Liver (tissue), 9 donors: ENCODE results near the gene SLC46A1. TPM values are rescaled to one million over a fixed set of nuclear protein-coding genes. Genes with fewer than 3 reads are reported as not detected.

Source experiments
- DNase-seq: peaks from one replicate; pipeline ENCODE4 v3.0.0-alpha.2; 2017; ENCODE audit warnings: low spot score
- H3K27ac ChIP-seq, 2 donors: one replicate each; pipeline ENCODE4 v1.7.0; 2013; ENCODE audit warnings: inconsistent platforms in 2 of 2, low read length in 2 of 2, control low read depth in 1 of 2, low read depth in 1 of 2, mild to moderate bottlenecking in 1 of 2
- H3K27me3 ChIP-seq, 4 donors: one replicate each; pipeline versions ENCODE4 v1.6.1 to v1.7.0; 2013; ENCODE audit warnings: low read length in 3 of 4, inconsistent platforms in 1 of 4, mild to moderate bottlenecking in 1 of 4, moderate library complexity in 1 of 4; ENCODE audit not compliant: control insufficient read depth in 4 of 4, insufficient read depth in 4 of 4
- H3K36me3 ChIP-seq, 4 donors: one replicate each; pipeline versions ENCODE4 v1.6.1 to v1.7.0; 2013; ENCODE audit warnings: low read length in 3 of 4, mild to moderate bottlenecking in 3 of 4, low read depth in 1 of 4, moderate library complexity in 1 of 4; ENCODE audit not compliant: control insufficient read depth in 4 of 4, insufficient read depth in 3 of 4
- H3K4me1 ChIP-seq, 4 donors: one replicate each; pipeline versions ENCODE4 v1.6.1 to v1.7.0; 2013; ENCODE audit warnings: low read length in 3 of 4, mild to moderate bottlenecking in 3 of 4, moderate library complexity in 1 of 4; ENCODE audit not compliant: control insufficient read depth in 4 of 4, insufficient read depth in 4 of 4
- H3K4me3 ChIP-seq, 3 donors: one replicate each; pipeline versions ENCODE4 v1.6.1 to v1.7.0; 2013; ENCODE audit warnings: low read length in 3 of 3, control low read depth in 1 of 3, low read depth in 1 of 3, mild to moderate bottlenecking in 1 of 3
- H3K9ac ChIP-seq, 2 donors: one replicate each; pipeline ENCODE4 v1.7.0; 2013; ENCODE audit warnings: low read length in 2 of 2, mild to moderate bottlenecking in 2 of 2, moderate library complexity in 2 of 2, control low read depth in 1 of 2, low read depth in 1 of 2
- H3K9me3 ChIP-seq, 4 donors: one replicate each; pipeline versions ENCODE4 v1.6.1 to v1.7.0; 2013; ENCODE audit warnings: low read length in 3 of 4; ENCODE audit not compliant: control insufficient read depth in 4 of 4
- ATF3 ChIP-seq: IDR thresholded peaks from 2 replicates; pipeline ENCODE4 v1.6.1; 2016; ENCODE audit warnings: antibody characterized with exemption
- EGR1 ChIP-seq, 2 donors: IDR thresholded peaks; 2 replicates each; pipeline ENCODE4 v1.6.1; 2016 to 2018; ENCODE audit warnings: antibody characterized with exemption in 2 of 2, low read depth in 2 of 2
- FOXA1 ChIP-seq: IDR thresholded peaks from 2 replicates; pipeline ENCODE4 v1.6.1; 2016; ENCODE audit warnings: antibody characterized with exemption
- FOXA2 ChIP-seq: IDR thresholded peaks from 2 replicates; pipeline ENCODE4 v1.6.1; 2016; ENCODE audit warnings: antibody characterized with exemption
- GABPA ChIP-seq, 2 donors: IDR thresholded peaks in 1 of 2; conservative IDR thresholded peaks in 1 of 2; 2 replicates each; pipeline ENCODE4 v1.6.1; 2016; ENCODE audit warnings: antibody characterized with exemption in 2 of 2, mild to moderate bottlenecking in 1 of 2, moderate library complexity in 1 of 2
- HNF4A ChIP-seq, 2 donors: conservative IDR thresholded peaks; 2 replicates each; pipeline ENCODE4 v1.6.1; 2016; ENCODE audit warnings: antibody characterized with exemption in 2 of 2, mild to moderate bottlenecking in 2 of 2
- HNF4G ChIP-seq: IDR thresholded peaks from 2 replicates; pipeline ENCODE4 v1.6.1; 2016; ENCODE audit warnings: antibody characterized with exemption
- JUND ChIP-seq, 2 donors: IDR thresholded peaks; 2 replicates each; pipeline ENCODE4 v1.6.1; 2016; ENCODE audit warnings: antibody characterized with exemption in 2 of 2
- MAX ChIP-seq: IDR thresholded peaks from 2 replicates; pipeline ENCODE4 v1.6.1; 2016; ENCODE audit warnings: antibody characterized with exemption
- NR2F2 ChIP-seq: IDR thresholded peaks from 2 replicates; pipeline ENCODE4 v1.6.1; 2016; ENCODE audit warnings: antibody characterized with exemption
- RAD21 ChIP-seq, 2 donors: IDR thresholded peaks; 2 replicates each; pipeline ENCODE4 v1.6.1; 2016; ENCODE audit warnings: antibody characterized with exemption in 2 of 2, mild to moderate bottlenecking in 2 of 2
- RXRA ChIP-seq, 2 donors: IDR thresholded peaks; 2 replicates each; pipeline ENCODE4 v1.6.1; 2017 to 2018; ENCODE audit warnings: antibody characterized with exemption in 2 of 2, mild to moderate bottlenecking in 1 of 2
- TAF1 ChIP-seq: conservative IDR thresholded peaks from 2 replicates; pipeline ENCODE4 v1.6.1; 2016; ENCODE audit warnings: antibody characterized with exemption, mild to moderate bottlenecking
- YY1 ChIP-seq: IDR thresholded peaks from 2 replicates; pipeline ENCODE4 v1.6.1; 2016; ENCODE audit warnings: antibody characterized with exemption, mild to moderate bottlenecking
- ZBTB33 ChIP-seq: IDR thresholded peaks from 2 replicates; pipeline ENCODE4 v1.6.1; 2016; ENCODE audit warnings: antibody characterized with exemption
- WGBS: extraction: QIAGEN DNeasy Blood & Tissue Kit; methylation state at CpG from one replicate; pipeline ENCODE4 v1.1.7; 2013; 5-methylcytosine and 5-hydroxymethylcytosine counted together
- polyA plus RNA-seq, 2 donors: library from polyadenylated mRNA; stranded (reverse) in 1 of 2; unstranded in 1 of 2; fragments of 200-250 nt in 1 of 2; fragments of >200 nt in 1 of 2; fragmentation: Nextera tagmentation in 1 of 2; extraction: Ambion mirVana in 1 of 2; gene quantifications; one replicate each; pipeline versions ENCODE4 v1.2.1 to v1.2.3, GENCODE V29; 2013 to 2015
- total RNA-seq, 2 donors: library from RNA; depleted of rRNA; stranded (reverse); fragments of >200 nt; gene quantifications; one replicate each; pipeline ENCODE4 v1.2.3, GENCODE V29; 2014
- TF ChIP-seq, protein P1 (sequence below): IDR thresholded peaks from 2 replicates; pipeline ENCODE4 v1.6.1; 2016; ENCODE audit warnings: antibody characterized with exemption, mild to moderate bottlenecking
- TF ChIP-seq, protein P2 (sequence below): fragments of 150-350 bp; IDR thresholded peaks from 2 replicates; pipeline ENCODE4 v1.5.1; 2017; ENCODE audit warnings: improper control_type of control experiment, low read depth, low read length; ENCODE audit not compliant: missing input control
- donor health status: healthy.
- donor health status: healthy.
- donor health status: healthy.
- donor health status: healthy.
- donor health status: healthy.

The SLC46A1 gene
- total and polyA plus RNA-seq, 4 donors = 13.6 to 47.9 (median 19.1) TPM

DNA sequence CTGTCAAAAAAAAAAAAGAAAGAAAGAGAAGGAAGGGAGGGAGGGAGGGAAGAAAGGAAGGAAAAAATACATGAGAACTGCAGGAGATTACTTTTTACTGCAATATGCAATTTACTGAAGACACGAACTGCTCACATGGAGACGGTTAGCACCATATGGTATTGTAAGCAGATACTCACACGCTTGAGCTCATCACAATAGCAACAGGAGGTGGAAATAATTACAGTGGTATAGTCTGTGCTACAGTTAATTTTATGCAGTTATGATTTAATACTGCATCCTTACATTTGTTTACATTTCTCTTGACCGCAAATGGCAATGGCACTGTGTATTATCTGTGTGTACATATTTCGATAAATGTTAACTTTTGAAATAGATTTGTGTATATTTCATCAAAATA lies 21.4 kb upstream of the SLC46A1 start:
- H3K9me3 ChIP-seq = no peaks in the 10 kb centered on the region
- no peak overlapping the region for H3K4me3 ChIP-seq
- H3K27ac ChIP-seq = no peak overlapping the region
- H3K27me3 ChIP-seq = no peaks in the 10 kb centered on the region
- H3K36me3 ChIP-seq = no peaks in the 10 kb centered on the region
- DNase-seq = no peak
- peaks cover 0 to 8% (median 1%) of the 10 kb centered on the region in 4 donors for H3K4me1 ChIP-seq
- 86% methylated on average over 5 of the region's 5 CpGs for WGBS
- TF ChIP-seq NR2F2 = no peak
- TF ChIP-seq, protein P1, sequence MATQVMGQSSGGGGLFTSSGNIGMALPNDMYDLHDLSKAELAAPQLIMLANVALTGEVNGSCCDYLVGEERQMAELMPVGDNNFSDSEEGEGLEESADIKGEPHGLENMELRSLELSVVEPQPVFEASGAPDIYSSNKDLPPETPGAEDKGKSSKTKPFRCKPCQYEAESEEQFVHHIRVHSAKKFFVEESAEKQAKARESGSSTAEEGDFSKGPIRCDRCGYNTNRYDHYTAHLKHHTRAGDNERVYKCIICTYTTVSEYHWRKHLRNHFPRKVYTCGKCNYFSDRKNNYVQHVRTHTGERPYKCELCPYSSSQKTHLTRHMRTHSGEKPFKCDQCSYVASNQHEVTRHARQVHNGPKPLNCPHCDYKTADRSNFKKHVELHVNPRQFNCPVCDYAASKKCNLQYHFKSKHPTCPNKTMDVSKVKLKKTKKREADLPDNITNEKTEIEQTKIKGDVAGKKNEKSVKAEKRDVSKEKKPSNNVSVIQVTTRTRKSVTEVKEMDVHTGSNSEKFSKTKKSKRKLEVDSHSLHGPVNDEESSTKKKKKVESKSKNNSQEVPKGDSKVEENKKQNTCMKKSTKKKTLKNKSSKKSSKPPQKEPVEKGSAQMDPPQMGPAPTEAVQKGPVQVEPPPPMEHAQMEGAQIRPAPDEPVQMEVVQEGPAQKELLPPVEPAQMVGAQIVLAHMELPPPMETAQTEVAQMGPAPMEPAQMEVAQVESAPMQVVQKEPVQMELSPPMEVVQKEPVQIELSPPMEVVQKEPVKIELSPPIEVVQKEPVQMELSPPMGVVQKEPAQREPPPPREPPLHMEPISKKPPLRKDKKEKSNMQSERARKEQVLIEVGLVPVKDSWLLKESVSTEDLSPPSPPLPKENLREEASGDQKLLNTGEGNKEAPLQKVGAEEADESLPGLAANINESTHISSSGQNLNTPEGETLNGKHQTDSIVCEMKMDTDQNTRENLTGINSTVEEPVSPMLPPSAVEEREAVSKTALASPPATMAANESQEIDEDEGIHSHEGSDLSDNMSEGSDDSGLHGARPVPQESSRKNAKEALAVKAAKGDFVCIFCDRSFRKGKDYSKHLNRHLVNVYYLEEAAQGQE = no peak
- TF ChIP-seq ATF3 = no peak
- no peak for TF ChIP-seq YY1
- no peak for TF ChIP-seq JUND (IDR thresholded peaks at IDR 0.05)
- TF ChIP-seq TAF1 = no peak
- no peak for TF ChIP-seq EGR1 (IDR thresholded peaks at IDR 0.05; ENCODE audit: low read depth in 2 of 2)
- TF ChIP-seq ZBTB33 = no peak
- no peak for TF ChIP-seq HNF4A (conservative IDR thresholded peaks at IDR 0.05)
- no peak for TF ChIP-seq FOXA2
- TF ChIP-seq, protein P2, sequence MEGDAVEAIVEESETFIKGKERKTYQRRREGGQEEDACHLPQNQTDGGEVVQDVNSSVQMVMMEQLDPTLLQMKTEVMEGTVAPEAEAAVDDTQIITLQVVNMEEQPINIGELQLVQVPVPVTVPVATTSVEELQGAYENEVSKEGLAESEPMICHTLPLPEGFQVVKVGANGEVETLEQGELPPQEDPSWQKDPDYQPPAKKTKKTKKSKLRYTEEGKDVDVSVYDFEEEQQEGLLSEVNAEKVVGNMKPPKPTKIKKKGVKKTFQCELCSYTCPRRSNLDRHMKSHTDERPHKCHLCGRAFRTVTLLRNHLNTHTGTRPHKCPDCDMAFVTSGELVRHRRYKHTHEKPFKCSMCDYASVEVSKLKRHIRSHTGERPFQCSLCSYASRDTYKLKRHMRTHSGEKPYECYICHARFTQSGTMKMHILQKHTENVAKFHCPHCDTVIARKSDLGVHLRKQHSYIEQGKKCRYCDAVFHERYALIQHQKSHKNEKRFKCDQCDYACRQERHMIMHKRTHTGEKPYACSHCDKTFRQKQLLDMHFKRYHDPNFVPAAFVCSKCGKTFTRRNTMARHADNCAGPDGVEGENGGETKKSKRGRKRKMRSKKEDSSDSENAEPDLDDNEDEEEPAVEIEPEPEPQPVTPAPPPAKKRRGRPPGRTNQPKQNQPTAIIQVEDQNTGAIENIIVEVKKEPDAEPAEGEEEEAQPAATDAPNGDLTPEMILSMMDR = no peak
- no peak for TF ChIP-seq HNF4G
- no peak overlapping the region for H3K9ac ChIP-seq

GRCh38 chr17:28426081-28426519 lies 20.1 kb upstream of the SLC46A1 start:
- Histone ChIP-seq H3K4me1 (peaks cover 0 to 8% (median 1%) of the 10 kb centered on the region in 4 donors), H3K4me3 (no peak overlapping the region), H3K27me3 (no peaks in the 10 kb centered on the region), H3K9ac (no peak overlapping the region), H3K9me3 (no peaks in the 10 kb centered on the region), H3K36me3 (no peaks in the 10 kb centered on the region), H3K27ac (no peak overlapping the region)
- WGBS = 92% methylated on average over 9 of the region's 9 CpGs
- DNase-seq = no peak
- TF ChIP-seq EGR1 (IDR thresholded peaks at IDR 0.05; ENCODE audit: low read depth in 2 of 2) (no peak), MAX (no peak), FOXA1 (no peak), HNF4G (no peak), RXRA (IDR thresholded peaks at IDR 0.05) (no peak), NR2F2 (no peak), FOXA2 (no peak), GABPA (IDR thresholded peaks at IDR 0.05 in 1 of 2, conservative IDR thresholded peaks at IDR 0.05 in 1 of 2) (no peak), YY1 (no peak), TAF1 (no peak), RAD21 (IDR thresholded peaks at IDR 0.05) (peak in 1 of 2 donors; percentile 30)
- TF ChIP-seq, protein P2 = peak; percentile 25
